Measurements from ENCODE around the gene TRDN.

The TRDN gene

DNA sequence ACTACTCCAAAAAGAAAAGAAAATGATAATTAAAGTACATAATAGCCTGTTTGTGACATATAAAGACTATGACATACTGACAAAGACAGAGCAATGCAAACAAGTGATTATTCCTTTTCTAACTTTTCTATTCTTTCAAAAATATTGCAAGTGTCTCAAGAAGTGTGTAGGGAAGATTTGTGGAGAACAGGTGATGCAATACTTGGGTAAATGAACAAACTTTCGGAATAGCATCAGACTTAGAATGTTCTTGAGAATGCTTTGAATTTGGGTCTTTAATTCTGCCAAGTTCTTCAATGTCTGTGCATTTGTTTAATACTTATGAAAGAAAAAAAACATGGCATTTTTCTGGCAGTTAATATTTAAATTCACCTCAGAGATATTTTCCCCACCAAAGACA lies 40.0 kb upstream of the TRDN start:
- Histone ChIP-seq H3K27me3 (ENCODE audit: control insufficient read depth, low read length) (no peaks in the 10 kb centered on the region), H3K36me3 (ENCODE audit: control insufficient read depth, low read length) (no peaks in the 10 kb centered on the region), H3K9me3 (ENCODE audit: control insufficient read depth, insufficient read depth, low read length) (no peaks in the 10 kb centered on the region), H3K4me2 (ENCODE audit: low read length) (no peak overlapping the region), H3K79me2 (ENCODE audit: control insufficient read depth, low read length) (no peaks in the 10 kb centered on the region), H3K4me1 (ENCODE audit: control insufficient read depth, low read length) (no peaks in the 10 kb centered on the region), H3K4me3 (ENCODE audit: low read length) (no peak overlapping the region), H3F3A (ENCODE audit: control insufficient read depth, insufficient read depth) (no peaks in the 10 kb centered on the region), H4K20me1 (ENCODE audit: control insufficient read depth, insufficient read depth, low read depth, low read length) (no peaks in the 10 kb centered on the region), H3K9me2 (replicated peaks; ENCODE audit: control insufficient read depth, low read length) (no peaks in the 10 kb centered on the region), H3K27ac (ENCODE audit: low read depth, low read length) (no peak overlapping the region)
- TF ChIP-seq EZH2phosphoT487 (IDR thresholded peaks at IDR 0.05; ENCODE audit: borderline replicate concordance, low read length) = no peak
- TF ChIP-seq, protein P1, sequence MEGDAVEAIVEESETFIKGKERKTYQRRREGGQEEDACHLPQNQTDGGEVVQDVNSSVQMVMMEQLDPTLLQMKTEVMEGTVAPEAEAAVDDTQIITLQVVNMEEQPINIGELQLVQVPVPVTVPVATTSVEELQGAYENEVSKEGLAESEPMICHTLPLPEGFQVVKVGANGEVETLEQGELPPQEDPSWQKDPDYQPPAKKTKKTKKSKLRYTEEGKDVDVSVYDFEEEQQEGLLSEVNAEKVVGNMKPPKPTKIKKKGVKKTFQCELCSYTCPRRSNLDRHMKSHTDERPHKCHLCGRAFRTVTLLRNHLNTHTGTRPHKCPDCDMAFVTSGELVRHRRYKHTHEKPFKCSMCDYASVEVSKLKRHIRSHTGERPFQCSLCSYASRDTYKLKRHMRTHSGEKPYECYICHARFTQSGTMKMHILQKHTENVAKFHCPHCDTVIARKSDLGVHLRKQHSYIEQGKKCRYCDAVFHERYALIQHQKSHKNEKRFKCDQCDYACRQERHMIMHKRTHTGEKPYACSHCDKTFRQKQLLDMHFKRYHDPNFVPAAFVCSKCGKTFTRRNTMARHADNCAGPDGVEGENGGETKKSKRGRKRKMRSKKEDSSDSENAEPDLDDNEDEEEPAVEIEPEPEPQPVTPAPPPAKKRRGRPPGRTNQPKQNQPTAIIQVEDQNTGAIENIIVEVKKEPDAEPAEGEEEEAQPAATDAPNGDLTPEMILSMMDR (IDR thresholded peaks at IDR 0.05; ENCODE audit: low read depth, low read length, poor library complexity, severe bottlenecking) = no peak

DNA sequence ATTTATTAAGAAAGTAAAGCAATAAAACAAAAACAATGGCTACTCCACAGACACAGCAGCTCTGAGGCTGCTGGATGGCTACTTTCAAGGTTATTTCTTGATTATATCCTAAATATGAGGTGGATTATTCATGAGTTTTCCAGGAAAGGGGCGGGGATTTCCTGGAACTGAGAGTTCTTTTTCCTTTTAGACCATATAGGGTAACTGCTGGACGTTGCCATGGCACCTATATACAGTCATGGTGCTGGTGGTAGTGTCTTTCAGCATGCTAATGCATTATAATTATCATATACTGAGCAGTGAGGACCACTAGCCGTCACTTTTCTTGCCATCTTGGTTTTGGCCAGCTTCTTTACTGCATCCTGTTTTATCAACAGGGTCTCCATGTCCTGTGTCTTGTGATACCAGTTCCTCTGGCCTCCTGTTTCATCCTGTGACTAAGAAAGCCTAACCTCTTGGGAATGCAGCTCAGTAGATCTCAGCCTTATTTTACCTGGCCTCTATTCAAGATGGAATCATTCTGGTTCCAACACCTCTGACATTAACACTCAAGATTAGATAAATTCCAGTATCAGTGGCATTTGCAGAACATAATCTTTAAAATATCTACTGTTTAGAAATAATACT lies 32.3 kb upstream of the TRDN start:
- Histone ChIP-seq H3K9me3 (ENCODE audit: control insufficient read depth, insufficient read depth, low read length) (no peaks in the 10 kb centered on the region), H3K4me2 (ENCODE audit: low read length) (no peak overlapping the region), H3K4me1 (ENCODE audit: control insufficient read depth, low read length) (no peaks in the 10 kb centered on the region), H3K9me2 (replicated peaks; ENCODE audit: control insufficient read depth, low read length) (no peaks in the 10 kb centered on the region), H3K36me3 (ENCODE audit: control insufficient read depth, low read length) (no peaks in the 10 kb centered on the region), H3K27ac (ENCODE audit: low read depth, low read length) (no peak overlapping the region), H3K27me3 (ENCODE audit: control insufficient read depth, low read length) (no peaks in the 10 kb centered on the region), H3K79me2 (ENCODE audit: control insufficient read depth, low read length) (no peaks in the 10 kb centered on the region), H4K20me1 (ENCODE audit: control insufficient read depth, insufficient read depth, low read depth, low read length) (no peaks in the 10 kb centered on the region), H3K4me3 (ENCODE audit: low read length) (no peak overlapping the region), H3F3A (ENCODE audit: control insufficient read depth, insufficient read depth) (no peaks in the 10 kb centered on the region)
- no peak for TF ChIP-seq EZH2phosphoT487 (IDR thresholded peaks at IDR 0.05; ENCODE audit: borderline replicate concordance, low read length)
- TF ChIP-seq, protein P1 (IDR thresholded peaks at IDR 0.05; ENCODE audit: low read depth, low read length, poor library complexity, severe bottlenecking) = no peak

DNA sequence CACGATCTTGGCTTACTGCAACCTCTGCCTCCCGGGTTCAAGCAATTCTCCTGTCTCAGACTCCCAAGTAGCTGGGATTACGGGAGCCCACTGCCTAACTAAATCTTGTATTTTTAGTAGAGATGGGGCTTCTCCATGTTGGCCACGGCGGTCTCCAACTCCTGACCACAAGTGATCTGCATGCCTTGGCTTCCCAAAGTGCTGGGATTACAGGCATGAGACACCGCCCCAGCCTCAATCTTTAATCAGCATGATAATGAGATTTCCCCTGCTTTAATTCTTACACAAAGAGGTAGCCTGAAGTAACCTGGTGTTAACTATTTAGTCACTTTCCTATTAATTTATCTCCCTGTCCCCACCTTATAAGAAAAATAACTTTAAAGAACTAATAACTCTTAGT lies 31.3 kb upstream of the TRDN start:
- Histone ChIP-seq H3K9me2 (replicated peaks; ENCODE audit: control insufficient read depth, low read length) (no peaks in the 10 kb centered on the region), H3K9me3 (ENCODE audit: control insufficient read depth, insufficient read depth, low read length) (no peaks in the 10 kb centered on the region), H3K4me1 (ENCODE audit: control insufficient read depth, low read length) (no peaks in the 10 kb centered on the region), H3K27ac (ENCODE audit: low read depth, low read length) (no peak overlapping the region), H3K4me2 (ENCODE audit: low read length) (no peak overlapping the region), H3K27me3 (ENCODE audit: control insufficient read depth, low read length) (no peaks in the 10 kb centered on the region), H3K36me3 (ENCODE audit: control insufficient read depth, low read length) (no peaks in the 10 kb centered on the region), H3K79me2 (ENCODE audit: control insufficient read depth, low read length) (no peaks in the 10 kb centered on the region), H3F3A (ENCODE audit: control insufficient read depth, insufficient read depth) (no peaks in the 10 kb centered on the region), H4K20me1 (ENCODE audit: control insufficient read depth, insufficient read depth, low read depth, low read length) (no peaks in the 10 kb centered on the region), H3K4me3 (ENCODE audit: low read length) (no peak overlapping the region)
- TF ChIP-seq, protein P1 (IDR thresholded peaks at IDR 0.05; ENCODE audit: low read depth, low read length, poor library complexity, severe bottlenecking) = no peak
- TF ChIP-seq EZH2phosphoT487 (IDR thresholded peaks at IDR 0.05; ENCODE audit: borderline replicate concordance, low read length) = no peak

All from DOHH2 (cell line).